Upper lobe of left lung (tissue), 4 donors: ENCODE results near the gene DNAJC30.
"Not testable (repeated sequence)": the region's sequence is repeated elsewhere in the genome, so short reads cannot be mapped to it uniquely, and the experiment has no call there.

Experiments
- EP300 ChIP-seq, 4 donors: sonication (generic); formaldehyde crosslinking; IDR thresholded peaks; one replicate each; pipeline ENCODE4 v1.5.1; 2017; ENCODE audit warnings: antibody characterized with exemption in 4 of 4, control low read depth in 2 of 4
- POLR2A ChIP-seq, 4 donors: fragments of 450-650 bp; IDR thresholded peaks; one replicate each; pipeline ENCODE4 v1.5.1; 2016 to 2017; ENCODE audit warnings: antibody characterized with exemption in 4 of 4, mild to moderate bottlenecking in 2 of 4
- TF ChIP-seq, protein P1 (sequence below), 6 experiments: fragments of 450-650 bp in 4 of 6; fragments of 200-600 bp in 2 of 6; sonication (generic) in 2 of 6; IDR thresholded peaks; one replicate each; pipeline ENCODE4 v1.5.1; 2016 to 2019; ENCODE audit warnings: antibody characterized with exemption in 6 of 6

DNA sequence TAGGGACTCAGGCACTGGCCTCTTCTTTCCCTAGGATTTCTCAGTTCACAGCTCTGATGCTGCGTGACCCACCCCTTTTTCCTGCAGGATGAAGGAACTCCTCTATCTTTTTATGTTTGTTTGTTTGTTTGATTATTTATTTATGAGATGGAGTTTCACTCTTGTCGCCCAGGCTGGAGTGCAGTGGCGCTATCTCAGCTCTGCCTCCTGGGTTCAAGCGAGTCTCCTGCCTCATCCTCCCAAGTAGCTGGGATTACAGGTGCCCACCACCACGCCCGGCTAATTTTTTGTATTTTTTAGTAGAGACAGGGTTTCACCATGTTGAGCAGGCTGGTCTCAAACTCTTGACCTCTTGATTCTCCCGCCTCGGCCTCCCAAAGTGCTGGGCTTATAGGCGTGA is 37.2 kb upstream of the DNAJC30 start:
- TF ChIP-seq EP300, POLR2A (IDR thresholded peaks at IDR 0.05): not testable (repeated sequence)
- TF ChIP-seq, protein P1, sequence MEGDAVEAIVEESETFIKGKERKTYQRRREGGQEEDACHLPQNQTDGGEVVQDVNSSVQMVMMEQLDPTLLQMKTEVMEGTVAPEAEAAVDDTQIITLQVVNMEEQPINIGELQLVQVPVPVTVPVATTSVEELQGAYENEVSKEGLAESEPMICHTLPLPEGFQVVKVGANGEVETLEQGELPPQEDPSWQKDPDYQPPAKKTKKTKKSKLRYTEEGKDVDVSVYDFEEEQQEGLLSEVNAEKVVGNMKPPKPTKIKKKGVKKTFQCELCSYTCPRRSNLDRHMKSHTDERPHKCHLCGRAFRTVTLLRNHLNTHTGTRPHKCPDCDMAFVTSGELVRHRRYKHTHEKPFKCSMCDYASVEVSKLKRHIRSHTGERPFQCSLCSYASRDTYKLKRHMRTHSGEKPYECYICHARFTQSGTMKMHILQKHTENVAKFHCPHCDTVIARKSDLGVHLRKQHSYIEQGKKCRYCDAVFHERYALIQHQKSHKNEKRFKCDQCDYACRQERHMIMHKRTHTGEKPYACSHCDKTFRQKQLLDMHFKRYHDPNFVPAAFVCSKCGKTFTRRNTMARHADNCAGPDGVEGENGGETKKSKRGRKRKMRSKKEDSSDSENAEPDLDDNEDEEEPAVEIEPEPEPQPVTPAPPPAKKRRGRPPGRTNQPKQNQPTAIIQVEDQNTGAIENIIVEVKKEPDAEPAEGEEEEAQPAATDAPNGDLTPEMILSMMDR (IDR thresholded peaks at IDR 0.05) = not testable (repeated sequence)
